ENCODE measurements around the gene BZW2. TPM values are rescaled to one million over a fixed set of nuclear protein-coding genes. Genes with fewer than 3 reads are reported as not detected.

BZW2 gene
- total RNA-seq, 1 donor from 2014 or later: 18.0 TPM

- peaks cover 35 to 75% of the 10 kb centered on the region in 2 donors for H3K36me3 ChIP-seq
- no peak for DNase-seq (ENCODE audit: low spot score in 2 of 2)
- H3K27ac ChIP-seq: no peak overlapping the region
- no peaks in the 10 kb centered on the region for H3K27me3 ChIP-seq
- no peak overlapping the region for H3K4me3 ChIP-seq
- TF ChIP-seq CTCF (IDR thresholded peaks at IDR 0.05): no peak
- no peaks in the 10 kb centered on the region for H3K9me3 ChIP-seq
- intact Hi-C loops (cut with DNase I): no loop called here
- H3K4me1 ChIP-seq: no peaks in the 10 kb centered on the region
Observed at GRCh38 chr7:16606704-16607103, 39.3 kb upstream of the BZW2 start.

- Histone ChIP-seq H3K4me3 (no peak overlapping the region), H3K27ac (no peak overlapping the region), H3K4me1 (no peaks in the 10 kb centered on the region), H3K27me3 (no peaks in the 10 kb centered on the region), H3K36me3 (peaks cover 24 to 60% of the 10 kb centered on the region in 2 donors), H3K9me3 (no peaks in the 10 kb centered on the region)
- intact Hi-C loops (cut with DNase I): no loop called here
- no peak for DNase-seq (ENCODE audit: low spot score in 2 of 2)
- no peak for TF ChIP-seq CTCF (IDR thresholded peaks at IDR 0.05)
Observed at GRCh38 chr7:16609842-16610450, 36.0 kb upstream of the BZW2 start.

GRCh38 chr7:16611711-16612110 lies 34.3 kb upstream of the BZW2 start:
- no peak for DNase-seq (ENCODE audit: low spot score in 2 of 2)
- Histone ChIP-seq H3K36me3 (peaks cover 26 to 63% of the 10 kb centered on the region in 2 donors), H3K27ac (no peak overlapping the region), H3K4me1 (no peaks in the 10 kb centered on the region), H3K9me3 (no peaks in the 10 kb centered on the region), H3K27me3 (no peaks in the 10 kb centered on the region), H3K4me3 (no peak overlapping the region)
- intact Hi-C loops (cut with DNase I): no loop called here
- no peak for TF ChIP-seq CTCF (IDR thresholded peaks at IDR 0.05)

GRCh38 chr7:16615228-16615627 lies 30.8 kb upstream of the BZW2 start:
- no peaks in the 10 kb centered on the region for H3K9me3 ChIP-seq
- H3K27ac ChIP-seq: no peak overlapping the region
- no peak for DNase-seq (ENCODE audit: low spot score in 2 of 2)
- H3K4me1 ChIP-seq: no peaks in the 10 kb centered on the region
- H3K4me3 ChIP-seq: no peak overlapping the region
- no peak for TF ChIP-seq CTCF (IDR thresholded peaks at IDR 0.05)
- intact Hi-C loops (cut with DNase I): no loop called here
- H3K36me3 ChIP-seq: peaks cover 21 to 47% of the 10 kb centered on the region in 2 donors
- H3K27me3 ChIP-seq: no peaks in the 10 kb centered on the region

- H3K4me3 ChIP-seq: no peak overlapping the region
- no peaks in the 10 kb centered on the region for H3K27me3 ChIP-seq
- no peaks in the 10 kb centered on the region for H3K9me3 ChIP-seq
- peaks cover 21 to 47% of the 10 kb centered on the region in 2 donors for H3K36me3 ChIP-seq
- no peak overlapping the region for H3K27ac ChIP-seq
- H3K4me1 ChIP-seq: no peaks in the 10 kb centered on the region
- no peak for DNase-seq (ENCODE audit: low spot score in 2 of 2)
- intact Hi-C loops (cut with DNase I): no loop called here
- no peak for TF ChIP-seq CTCF (IDR thresholded peaks at IDR 0.05)
Observed at GRCh38 chr7:16616122-16616521, 29.9 kb upstream of the BZW2 start.

- peaks cover 21 to 51% of the 10 kb centered on the region in 2 donors for H3K36me3 ChIP-seq
Observed at GRCh38 chr7:16616542-16616941, 29.4 kb upstream of the BZW2 start.

More at GRCh38 chr7:16616542-16616941, 29.4 kb upstream of the BZW2 start:
- Histone ChIP-seq H3K27ac (no peak overlapping the region), H3K4me1 (no peaks in the 10 kb centered on the region), H3K4me3 (no peak overlapping the region), H3K27me3 (no peaks in the 10 kb centered on the region), H3K9me3 (no peaks in the 10 kb centered on the region)
- intact Hi-C loops (cut with DNase I): no loop called here
- TF ChIP-seq CTCF (IDR thresholded peaks at IDR 0.05): no peak
- DNase-seq (ENCODE audit: low spot score in 2 of 2): no peak

All from ascending aorta (tissue), 2 donors.